ENCODE results near the gene TCF7L2.

The TCF7L2 gene

DNA sequence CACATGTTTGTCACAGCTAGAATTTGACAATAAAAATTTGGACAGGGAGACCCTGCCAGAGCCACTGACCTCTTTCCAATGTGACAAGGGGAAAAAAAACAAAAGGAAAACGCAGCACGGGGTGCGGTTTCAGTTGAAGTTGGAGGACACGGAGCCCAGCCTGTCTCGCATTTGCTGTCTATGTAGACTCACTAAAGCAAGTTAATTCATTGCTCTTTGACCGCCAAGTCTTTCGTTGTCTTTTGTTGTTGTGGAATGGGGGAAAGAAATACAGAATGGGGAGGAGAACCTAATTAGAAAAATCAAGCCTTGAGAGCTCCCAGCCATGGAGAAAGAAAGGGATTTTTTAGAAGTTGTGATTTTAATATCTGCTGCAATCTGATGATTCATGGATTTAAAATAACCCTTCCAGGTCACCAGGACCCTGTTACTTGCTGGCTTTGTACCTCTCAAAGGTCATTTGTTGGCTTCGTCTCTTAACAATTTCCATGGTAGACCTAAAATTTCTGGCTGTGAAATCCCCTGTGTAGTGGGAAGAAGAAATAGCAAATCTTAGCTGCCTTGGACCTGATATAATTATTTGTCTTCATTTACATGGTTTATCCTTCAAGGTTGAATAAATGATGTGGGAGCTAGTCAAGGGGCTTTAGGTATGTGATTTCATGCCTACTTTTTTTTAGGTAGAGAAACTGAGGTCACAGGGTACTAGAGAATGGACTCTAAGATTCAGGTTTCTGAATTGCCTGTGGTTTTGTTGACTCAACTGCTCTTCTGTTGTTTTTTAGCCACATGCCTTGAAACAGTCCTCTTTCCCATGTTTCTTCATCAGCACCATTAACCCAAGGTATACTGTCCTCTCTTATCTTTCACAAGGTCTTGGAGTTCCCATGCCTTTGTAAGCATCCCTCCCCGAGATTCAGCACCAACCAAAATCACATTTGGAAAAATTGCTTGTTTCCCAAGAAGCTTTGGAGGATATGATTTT, 78.7 kb downstream of the TCF7L2 start:
- no peak overlapping the region for H3K9ac ChIP-seq (ENCODE audit: low read depth, low read length)

DNA sequence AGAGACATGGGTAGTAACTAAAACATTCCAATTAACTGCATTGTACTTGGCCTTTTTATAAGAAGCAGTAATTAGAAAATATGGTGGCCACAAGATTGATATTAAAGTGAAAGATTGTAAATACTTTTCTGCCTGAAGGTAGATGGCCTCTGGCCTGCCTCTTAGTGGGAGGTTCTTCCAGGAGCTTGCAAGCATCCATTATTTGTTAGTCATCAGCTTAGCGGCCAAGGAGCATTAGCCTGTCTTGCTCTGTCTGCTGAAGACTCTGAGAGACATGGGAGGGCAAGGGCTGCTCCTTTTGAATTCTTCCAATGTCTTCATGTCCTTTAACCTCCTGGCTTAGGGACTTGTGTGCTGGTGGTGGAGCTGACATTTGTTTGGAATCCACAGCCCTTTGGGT, 80.4 kb downstream of the TCF7L2 start:
- no peak overlapping the region for H3K4me3 ChIP-seq (ENCODE audit: low read length)
- no peaks in the 10 kb centered on the region for H3K9me3 ChIP-seq (replicated peaks; ENCODE audit: low read length)
- no peak overlapping the region for H3K9ac ChIP-seq (ENCODE audit: low read depth, low read length)
- H3K4me2 ChIP-seq (ENCODE audit: low read length) = no peak overlapping the region
- no peaks in the 10 kb centered on the region for H3K36me3 ChIP-seq (ENCODE audit: insufficient read depth, low read length)
- no peaks in the 10 kb centered on the region for H3K27me3 ChIP-seq (ENCODE audit: control insufficient read depth, insufficient read depth, low read length)
- H3K4me1 ChIP-seq (ENCODE audit: control insufficient read depth, insufficient read depth, low read length) = peaks cover 30% of the 10 kb centered on the region

More for the DNA sequence above, 78.7 kb downstream of the TCF7L2 start:
- no peaks in the 10 kb centered on the region for H3K36me3 ChIP-seq (ENCODE audit: insufficient read depth, low read length)
- no peaks in the 10 kb centered on the region for H3K27me3 ChIP-seq (ENCODE audit: control insufficient read depth, insufficient read depth, low read length)
- H3K4me2 ChIP-seq (ENCODE audit: low read length) = peak overlapping the region; percentile 62
- no peaks in the 10 kb centered on the region for H3K9me3 ChIP-seq (replicated peaks; ENCODE audit: low read length)
- peaks cover 30% of the 10 kb centered on the region for H3K4me1 ChIP-seq (ENCODE audit: control insufficient read depth, insufficient read depth, low read length)
- peak overlapping the region; percentile 20 for H3K4me3 ChIP-seq (ENCODE audit: low read length)

DNA sequence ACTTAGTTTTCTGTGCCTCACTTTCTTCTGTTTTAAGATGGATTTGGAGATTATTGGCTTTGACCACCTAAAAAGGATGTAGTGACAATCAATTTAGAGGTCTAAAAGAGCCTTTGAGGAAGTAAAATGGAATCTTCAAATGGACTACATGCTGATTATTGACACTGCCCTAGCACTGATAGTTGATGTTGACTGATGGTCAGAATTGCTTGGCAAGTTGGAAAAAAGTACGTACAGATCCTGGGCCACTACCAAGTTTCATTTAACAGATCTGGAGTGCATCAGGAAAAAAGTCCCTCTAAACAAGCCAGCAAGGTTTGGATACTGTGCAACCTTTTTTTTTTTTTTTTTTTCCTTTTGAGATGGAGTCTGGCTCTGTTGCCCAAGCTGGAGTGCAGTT, 81.1 kb downstream of the TCF7L2 start:
- H3K9ac ChIP-seq (ENCODE audit: low read depth, low read length) = no peak overlapping the region
- no peaks in the 10 kb centered on the region for H3K9me3 ChIP-seq (replicated peaks; ENCODE audit: low read length)
- H3K4me3 ChIP-seq (ENCODE audit: low read length) = no peak overlapping the region
- H3K27me3 ChIP-seq (ENCODE audit: control insufficient read depth, insufficient read depth, low read length) = no peaks in the 10 kb centered on the region
- peaks cover 30% of the 10 kb centered on the region for H3K4me1 ChIP-seq (ENCODE audit: control insufficient read depth, insufficient read depth, low read length)
- H3K36me3 ChIP-seq (ENCODE audit: insufficient read depth, low read length) = no peaks in the 10 kb centered on the region
- no peak overlapping the region for H3K4me2 ChIP-seq (ENCODE audit: low read length)

DNA sequence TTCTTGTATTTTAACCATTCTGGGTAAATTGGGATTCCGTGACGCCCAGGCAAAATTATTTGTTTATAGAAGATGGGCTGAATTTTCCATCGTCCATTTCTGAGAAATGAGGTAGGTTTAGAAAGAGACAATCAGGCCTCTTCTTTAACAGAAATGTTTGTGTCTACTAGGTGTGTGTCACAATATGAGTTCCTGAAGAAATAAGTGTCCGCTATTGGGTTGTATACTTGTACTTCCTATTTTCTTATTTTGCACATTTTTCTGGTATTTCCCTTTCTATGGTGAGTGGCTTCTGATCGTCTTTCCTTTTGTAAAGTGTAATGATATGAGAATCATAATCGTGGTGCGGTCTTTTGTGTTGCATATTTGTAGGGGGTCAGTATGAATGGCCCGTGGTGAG, 83.9 kb downstream of the TCF7L2 start:
- H3K36me3 ChIP-seq (ENCODE audit: insufficient read depth, low read length) = no peaks in the 10 kb centered on the region
- peaks cover 3% of the 10 kb centered on the region for H3K4me1 ChIP-seq (ENCODE audit: control insufficient read depth, insufficient read depth, low read length)
- no peak overlapping the region for H3K4me3 ChIP-seq (ENCODE audit: low read length)
- no peak overlapping the region for H3K4me2 ChIP-seq (ENCODE audit: low read length)
- no peak overlapping the region for H3K9ac ChIP-seq (ENCODE audit: low read depth, low read length)
- no peaks in the 10 kb centered on the region for H3K9me3 ChIP-seq (replicated peaks; ENCODE audit: low read length)
- no peaks in the 10 kb centered on the region for H3K27me3 ChIP-seq (ENCODE audit: control insufficient read depth, insufficient read depth, low read length)

DNA sequence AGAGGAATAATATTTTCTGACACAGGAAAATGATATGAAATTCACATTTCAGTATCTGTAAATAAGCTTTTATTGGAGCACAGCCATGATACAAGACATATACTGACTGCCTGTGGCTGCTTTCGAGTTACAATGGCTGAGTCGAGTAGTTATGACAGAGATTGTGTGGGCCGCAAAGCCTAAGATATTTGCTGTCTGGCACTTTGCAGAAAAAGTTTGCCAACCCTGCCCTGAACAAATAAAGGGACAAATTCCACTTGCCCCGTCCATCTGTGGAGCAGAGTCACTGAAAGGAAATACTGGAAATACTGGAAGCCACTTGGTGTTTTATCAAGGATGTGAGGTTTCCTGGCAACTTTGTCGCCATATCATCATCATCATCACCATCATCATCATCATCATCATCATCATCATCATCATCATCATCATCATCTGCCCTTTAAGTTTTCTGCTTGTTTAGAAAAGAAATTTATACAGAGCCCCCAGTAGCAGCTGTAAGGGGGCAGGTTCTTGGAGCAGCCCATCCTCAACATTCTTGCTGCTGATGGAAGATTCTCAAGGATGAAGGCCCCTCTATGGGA, 85.8 kb downstream of the TCF7L2 start:
- Histone ChIP-seq H3K36me3 (ENCODE audit: insufficient read depth, low read length) (no peaks in the 10 kb centered on the region), H3K9me3 (replicated peaks; ENCODE audit: low read length) (no peaks in the 10 kb centered on the region), H3K9ac (ENCODE audit: low read depth, low read length) (no peak overlapping the region), H3K4me3 (ENCODE audit: low read length) (no peak overlapping the region), H3K4me2 (ENCODE audit: low read length) (no peak overlapping the region), H3K4me1 (ENCODE audit: control insufficient read depth, insufficient read depth, low read length) (no peaks in the 10 kb centered on the region), H3K27me3 (ENCODE audit: control insufficient read depth, insufficient read depth, low read length) (no peaks in the 10 kb centered on the region)

DNA sequence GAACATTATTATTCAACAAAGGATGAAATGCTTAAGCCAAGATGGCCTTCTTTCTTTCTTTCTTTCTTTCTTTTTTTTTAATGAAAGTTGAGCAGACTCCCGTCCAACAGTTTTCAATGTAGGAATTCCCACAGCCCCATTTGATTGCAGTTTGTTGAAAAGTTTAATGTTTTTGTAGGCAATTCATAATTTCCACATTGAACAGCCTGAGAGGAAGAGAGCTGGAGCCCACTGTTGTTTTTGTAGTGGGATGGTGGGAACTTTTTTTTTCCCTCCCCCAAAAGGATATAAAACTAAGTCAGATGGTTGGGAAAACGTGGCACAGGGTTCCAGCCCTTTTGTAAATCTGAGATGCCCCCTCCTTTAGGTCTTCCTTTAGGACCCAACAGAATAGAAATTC, 86.6 kb downstream of the TCF7L2 start:
- no peak overlapping the region for H3K9ac ChIP-seq (ENCODE audit: low read depth, low read length)
- peaks cover 6% of the 10 kb centered on the region for H3K4me1 ChIP-seq (ENCODE audit: control insufficient read depth, insufficient read depth, low read length)
- H3K36me3 ChIP-seq (ENCODE audit: insufficient read depth, low read length) = no peaks in the 10 kb centered on the region
- H3K4me3 ChIP-seq (ENCODE audit: low read length) = no peak overlapping the region
- H3K9me3 ChIP-seq (replicated peaks; ENCODE audit: low read length) = no peaks in the 10 kb centered on the region
- H3K27me3 ChIP-seq (ENCODE audit: control insufficient read depth, insufficient read depth, low read length) = no peaks in the 10 kb centered on the region
- no peak overlapping the region for H3K4me2 ChIP-seq (ENCODE audit: low read length)

DNA sequence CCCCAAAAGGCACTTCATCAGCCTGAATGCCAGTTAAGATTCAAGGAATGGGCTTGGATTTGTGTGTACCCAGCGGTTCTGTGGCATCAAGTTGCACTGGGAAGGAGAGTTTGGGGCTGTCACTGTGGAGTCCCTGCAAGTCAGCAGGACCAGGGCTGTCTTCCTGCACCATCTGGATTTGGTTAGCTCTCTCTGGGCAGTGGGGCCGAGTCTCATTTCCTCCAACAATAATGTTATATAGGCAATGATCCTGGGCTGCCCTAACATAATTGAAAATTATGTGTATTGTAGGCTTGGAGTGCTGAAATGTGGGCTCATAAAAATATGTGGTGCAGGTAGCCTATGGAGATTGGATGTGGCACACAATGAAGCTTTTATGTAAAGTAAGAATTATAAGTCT, 87.2 kb downstream of the TCF7L2 start:
- Histone ChIP-seq H3K36me3 (ENCODE audit: insufficient read depth, low read length) (no peaks in the 10 kb centered on the region), H3K27me3 (ENCODE audit: control insufficient read depth, insufficient read depth, low read length) (no peaks in the 10 kb centered on the region), H3K4me2 (ENCODE audit: low read length) (no peak overlapping the region), H3K9me3 (replicated peaks; ENCODE audit: low read length) (no peaks in the 10 kb centered on the region), H3K4me1 (ENCODE audit: control insufficient read depth, insufficient read depth, low read length) (peaks cover 10% of the 10 kb centered on the region), H3K9ac (ENCODE audit: low read depth, low read length) (no peak overlapping the region), H3K4me3 (ENCODE audit: low read length) (no peak overlapping the region)

DNA sequence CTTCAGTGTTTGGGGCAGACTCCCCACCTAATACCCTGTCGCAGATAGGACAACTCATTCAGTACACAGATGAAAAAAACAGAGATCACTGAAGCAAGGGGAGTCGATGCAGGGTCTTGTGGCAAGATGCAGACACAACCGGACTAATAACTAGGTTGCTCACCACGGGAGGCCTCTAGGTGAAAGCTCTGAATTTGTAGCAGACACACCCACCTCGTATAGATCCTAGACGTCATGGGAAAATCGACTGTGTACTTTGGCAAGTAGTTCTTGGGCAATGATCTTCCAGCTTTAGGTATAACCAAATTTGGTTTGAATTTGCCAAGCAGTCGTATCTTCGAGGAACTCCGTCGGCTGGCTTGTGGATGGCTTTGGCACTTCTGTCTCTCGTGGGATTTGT, 88.1 kb downstream of the TCF7L2 start:
- Histone ChIP-seq H3K4me2 (ENCODE audit: low read length) (no peak overlapping the region), H3K27me3 (ENCODE audit: control insufficient read depth, insufficient read depth, low read length) (no peaks in the 10 kb centered on the region), H3K9me3 (replicated peaks; ENCODE audit: low read length) (no peaks in the 10 kb centered on the region), H3K4me1 (ENCODE audit: control insufficient read depth, insufficient read depth, low read length) (peaks cover 20% of the 10 kb centered on the region), H3K9ac (ENCODE audit: low read depth, low read length) (no peak overlapping the region), H3K36me3 (ENCODE audit: insufficient read depth, low read length) (no peaks in the 10 kb centered on the region), H3K4me3 (ENCODE audit: low read length) (no peak overlapping the region)

DNA sequence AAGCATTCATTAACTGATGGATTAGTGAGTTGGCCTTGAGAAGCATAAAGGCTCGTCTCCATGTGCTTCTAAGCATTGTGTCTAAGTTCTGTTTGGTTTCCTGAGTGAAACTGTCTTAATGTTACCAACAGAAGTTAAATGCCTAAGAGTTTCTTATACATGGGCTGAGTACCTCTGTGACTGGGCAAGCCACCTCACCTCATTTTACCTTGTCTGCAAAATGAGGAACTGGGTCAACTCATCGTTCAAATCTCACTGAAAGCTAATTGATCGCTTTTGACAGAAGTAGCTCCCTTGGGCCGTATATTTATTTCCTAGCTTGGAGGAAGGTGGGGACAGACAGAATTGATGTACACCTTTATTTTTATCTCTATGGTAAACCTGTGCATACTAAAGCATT, 88.9 kb downstream of the TCF7L2 start:
- Histone ChIP-seq H3K4me3 (ENCODE audit: low read length) (no peak overlapping the region), H3K4me2 (ENCODE audit: low read length) (no peak overlapping the region), H3K9ac (ENCODE audit: low read depth, low read length) (no peak overlapping the region), H3K9me3 (replicated peaks; ENCODE audit: low read length) (no peaks in the 10 kb centered on the region), H3K27me3 (ENCODE audit: control insufficient read depth, insufficient read depth, low read length) (no peaks in the 10 kb centered on the region), H3K36me3 (ENCODE audit: insufficient read depth, low read length) (no peaks in the 10 kb centered on the region), H3K4me1 (ENCODE audit: control insufficient read depth, insufficient read depth, low read length) (peaks cover 21% of the 10 kb centered on the region)

DNA sequence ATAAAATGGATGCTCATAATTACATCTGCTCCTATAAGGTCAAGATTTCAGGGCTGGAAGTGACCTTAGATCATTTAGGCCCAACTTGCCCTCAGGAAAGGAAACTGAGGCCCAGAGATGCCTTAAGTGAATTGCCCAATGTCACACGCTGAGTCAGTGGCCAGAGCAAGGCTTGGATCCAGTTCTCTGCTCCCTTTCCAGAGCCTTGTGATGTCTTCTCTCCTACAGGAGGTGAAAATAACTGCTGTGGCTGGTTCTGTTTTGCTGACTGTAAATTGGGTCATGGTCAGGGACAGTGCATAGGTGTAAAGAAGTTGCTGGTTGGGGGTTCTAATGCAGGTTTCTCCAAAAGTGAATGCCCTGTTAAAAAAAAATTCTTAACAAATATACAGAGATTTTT, 91.3 kb downstream of the TCF7L2 start:
- Histone ChIP-seq H3K4me1 (ENCODE audit: control insufficient read depth, insufficient read depth, low read length) (peaks cover 35% of the 10 kb centered on the region), H3K4me2 (ENCODE audit: low read length) (no peak overlapping the region), H3K36me3 (ENCODE audit: insufficient read depth, low read length) (no peaks in the 10 kb centered on the region), H3K9me3 (replicated peaks; ENCODE audit: low read length) (no peaks in the 10 kb centered on the region), H3K27me3 (ENCODE audit: control insufficient read depth, insufficient read depth, low read length) (no peaks in the 10 kb centered on the region), H3K4me3 (ENCODE audit: low read length) (no peak overlapping the region), H3K9ac (ENCODE audit: low read depth, low read length) (no peak overlapping the region)

DNA sequence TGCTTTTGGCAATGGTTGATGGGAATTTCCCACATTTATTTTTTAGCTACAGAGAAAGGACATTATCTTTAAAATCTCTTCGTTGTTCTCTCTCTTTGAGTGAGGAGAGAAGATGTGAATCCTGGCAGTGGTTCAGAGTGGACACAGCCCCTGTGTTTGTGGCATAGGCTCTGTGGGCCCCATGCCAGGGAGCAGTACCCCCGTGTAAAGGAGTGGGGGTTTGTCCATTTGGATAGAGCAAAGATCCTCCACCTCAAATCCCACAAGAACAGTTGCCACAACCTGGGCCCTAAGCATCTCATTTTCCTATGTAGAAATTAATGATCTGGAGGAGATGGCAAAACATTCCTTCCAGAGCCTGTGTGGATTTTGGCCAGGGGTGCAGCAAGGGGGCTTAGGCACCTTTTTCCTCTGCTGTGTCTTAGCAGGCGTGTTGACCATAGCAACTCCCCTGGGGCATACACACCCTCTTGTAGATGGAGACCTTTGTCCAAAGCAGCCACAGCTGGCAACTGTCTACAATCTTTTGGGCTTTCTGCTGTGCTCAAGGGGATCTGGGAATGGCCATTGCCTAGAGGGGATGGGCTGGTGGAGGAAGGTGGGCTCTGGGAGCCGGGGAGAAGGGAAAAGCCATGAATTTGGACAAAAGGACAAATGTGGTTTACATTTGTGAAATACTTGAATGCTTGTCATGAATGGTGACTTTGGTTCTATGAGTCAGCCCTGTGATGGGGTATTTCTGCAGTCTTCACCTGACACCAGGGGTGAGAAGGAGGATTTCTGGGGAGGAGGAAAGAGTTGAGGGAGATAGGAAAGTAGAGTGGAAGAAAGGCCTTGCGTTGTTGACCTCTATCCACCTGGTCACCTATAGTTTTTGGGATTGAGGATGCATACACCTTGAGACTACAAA, 92.0 kb downstream of the TCF7L2 start:
- Histone ChIP-seq H3K9me3 (replicated peaks; ENCODE audit: low read length) (no peaks in the 10 kb centered on the region), H3K36me3 (ENCODE audit: insufficient read depth, low read length) (no peaks in the 10 kb centered on the region), H3K4me1 (ENCODE audit: control insufficient read depth, insufficient read depth, low read length) (peaks cover 42% of the 10 kb centered on the region), H3K4me2 (ENCODE audit: low read length) (peak overlapping the region; percentile 2), H3K4me3 (ENCODE audit: low read length) (no peak overlapping the region), H3K27me3 (ENCODE audit: control insufficient read depth, insufficient read depth, low read length) (no peaks in the 10 kb centered on the region), H3K9ac (ENCODE audit: low read depth, low read length) (no peak overlapping the region)

All from skeletal muscle satellite cell (primary cell).